GM12864 (cell line): ENCODE measurements around the gene ZFHX3.

Experiments used
- DNase-seq: peaks from one replicate; pipeline ENCODE4 v3.0.0-alpha.2; 2011; ENCODE audit warnings: low read depth
- H3K4me3 ChIP-seq: 2 replicates; pipeline ENCODE4 v1.5.1; 2011; ENCODE audit warnings: mild to moderate bottlenecking, low read depth, low read length, control low read depth
- TF ChIP-seq, protein P1 (sequence below): IDR thresholded peaks from 2 replicates; pipeline ENCODE4 v1.5.1; 2011; ENCODE audit warnings: low read depth, mild to moderate bottlenecking, moderate library complexity, low read length, control low read depth, inconsistent platforms; ENCODE audit errors: missing control alignments

The ZFHX3 gene

GRCh38 chr16:72940886-72941285, 107.0 kb downstream of the ZFHX3 start:
- TF ChIP-seq, protein P1, sequence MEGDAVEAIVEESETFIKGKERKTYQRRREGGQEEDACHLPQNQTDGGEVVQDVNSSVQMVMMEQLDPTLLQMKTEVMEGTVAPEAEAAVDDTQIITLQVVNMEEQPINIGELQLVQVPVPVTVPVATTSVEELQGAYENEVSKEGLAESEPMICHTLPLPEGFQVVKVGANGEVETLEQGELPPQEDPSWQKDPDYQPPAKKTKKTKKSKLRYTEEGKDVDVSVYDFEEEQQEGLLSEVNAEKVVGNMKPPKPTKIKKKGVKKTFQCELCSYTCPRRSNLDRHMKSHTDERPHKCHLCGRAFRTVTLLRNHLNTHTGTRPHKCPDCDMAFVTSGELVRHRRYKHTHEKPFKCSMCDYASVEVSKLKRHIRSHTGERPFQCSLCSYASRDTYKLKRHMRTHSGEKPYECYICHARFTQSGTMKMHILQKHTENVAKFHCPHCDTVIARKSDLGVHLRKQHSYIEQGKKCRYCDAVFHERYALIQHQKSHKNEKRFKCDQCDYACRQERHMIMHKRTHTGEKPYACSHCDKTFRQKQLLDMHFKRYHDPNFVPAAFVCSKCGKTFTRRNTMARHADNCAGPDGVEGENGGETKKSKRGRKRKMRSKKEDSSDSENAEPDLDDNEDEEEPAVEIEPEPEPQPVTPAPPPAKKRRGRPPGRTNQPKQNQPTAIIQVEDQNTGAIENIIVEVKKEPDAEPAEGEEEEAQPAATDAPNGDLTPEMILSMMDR, result no peak
- H3K4me3 ChIP-seq, result no peak overlapping the region
- no peak for DNase-seq

DNA sequence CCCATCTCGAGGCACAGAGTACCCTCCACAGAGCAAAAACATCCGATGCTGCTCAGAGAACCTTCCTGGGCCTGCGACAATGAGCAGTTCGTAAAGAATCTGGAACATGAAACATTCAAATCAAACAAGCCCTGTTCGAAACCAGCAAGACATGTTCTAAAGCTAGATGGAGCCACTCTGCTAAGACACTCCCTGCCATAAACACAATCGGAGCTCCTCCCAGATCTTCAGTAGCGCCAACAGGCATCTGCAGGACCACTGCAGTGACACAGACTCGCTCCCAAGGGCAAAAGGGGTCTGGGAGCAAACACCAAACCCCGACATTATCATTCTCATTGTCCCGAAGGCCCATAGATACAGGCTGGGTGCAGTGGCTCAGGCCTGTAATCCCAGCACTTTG, 108.7 kb downstream of the ZFHX3 start:
- TF ChIP-seq, protein P1, result no peak
- no peak for DNase-seq
- no peak overlapping the region for H3K4me3 ChIP-seq

- H3K4me3 ChIP-seq, result no peak overlapping the region
- TF ChIP-seq, protein P1, result no peak
- DNase-seq, result no peak
These were observed 109.1 kb downstream of the ZFHX3 start for GRCh38 chr16:72938795-72939164.

DNA sequence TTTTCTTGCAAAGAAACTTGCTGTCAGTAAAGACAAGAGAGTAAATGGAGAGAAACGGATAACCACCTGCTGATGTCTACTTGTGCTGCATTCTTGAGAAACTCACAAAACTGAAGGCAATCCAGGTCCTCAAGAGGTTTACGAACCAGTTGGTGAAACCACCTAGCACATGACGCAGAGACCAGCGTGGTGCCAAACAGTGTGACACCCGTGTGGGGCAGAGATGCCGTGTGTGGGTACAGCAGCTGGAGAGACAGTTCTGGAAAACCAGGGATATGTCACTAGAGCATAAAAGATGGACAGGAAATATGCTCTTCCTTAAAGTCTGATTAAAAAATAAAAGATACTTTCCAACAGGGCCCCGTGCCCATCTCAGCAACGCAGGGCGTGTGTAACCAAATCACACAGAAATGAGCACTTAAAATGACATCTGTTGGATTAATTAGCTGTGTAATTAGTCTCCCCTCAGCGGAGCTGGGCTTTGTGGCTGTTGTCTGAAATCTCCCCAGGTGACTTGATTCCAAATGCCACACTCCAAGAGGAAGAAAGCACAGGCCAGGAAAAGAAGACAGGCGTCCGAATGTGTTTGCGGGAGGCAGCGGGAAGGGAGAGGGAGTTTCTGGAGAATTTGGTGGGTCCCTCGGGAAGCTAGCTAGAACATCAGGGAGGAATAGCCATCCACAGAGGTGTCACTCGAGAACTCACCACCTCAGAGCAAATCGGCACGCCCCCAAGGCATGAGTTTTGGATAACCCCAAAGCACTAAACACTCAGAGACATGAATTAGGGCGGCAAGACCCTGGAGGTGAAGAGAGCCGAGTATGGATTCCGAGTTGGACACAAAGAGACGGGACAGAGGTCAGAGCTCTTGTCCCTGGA, 109.8 kb downstream of the ZFHX3 start:
- DNase-seq, result no peak
- TF ChIP-seq, protein P1, result no peak
- no peak overlapping the region for H3K4me3 ChIP-seq

- no peak for DNase-seq
- TF ChIP-seq, protein P1, result no peak
- H3K4me3 ChIP-seq, result no peak overlapping the region
These were observed 110.6 kb downstream of the ZFHX3 start for GRCh38 chr16:72937360-72937759.

GRCh38 chr16:72936408-72936807, 111.5 kb downstream of the ZFHX3 start:
- H3K4me3 ChIP-seq, result no peak overlapping the region
- DNase-seq, result no peak
- TF ChIP-seq, protein P1, result no peak

DNA sequence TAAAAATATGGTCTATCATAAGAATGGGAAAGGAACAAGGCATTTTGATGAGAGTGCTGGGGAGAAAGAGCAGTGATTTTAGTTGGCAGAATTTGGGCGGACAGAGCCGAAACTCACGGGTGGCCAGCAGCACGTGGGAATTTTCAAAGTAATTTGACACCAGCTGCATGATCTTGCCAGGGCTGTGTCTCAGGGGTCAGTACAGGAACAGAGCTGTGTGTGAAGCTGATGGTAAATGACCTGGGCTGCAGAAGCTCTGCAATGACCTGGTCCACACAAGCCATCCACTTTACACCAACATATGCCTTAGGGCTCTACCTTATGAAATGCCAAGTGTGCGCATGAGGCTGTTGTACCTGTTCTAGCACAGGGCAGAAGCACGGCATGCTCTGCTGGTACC, 112.0 kb downstream of the ZFHX3 start:
- no peak for DNase-seq
- no peak overlapping the region for H3K4me3 ChIP-seq
- TF ChIP-seq, protein P1, result no peak
